CD8-positive, alpha-beta memory T cell (primary cell): Measurements from ENCODE around the gene METTL25. TPM values are rescaled to one million over a fixed set of nuclear protein-coding genes. Genes with fewer than 3 reads are reported as not detected.

ENCODE experiments used
- CTCF ChIA-PET: fragments of 350-600 bp; sonication (Branson Sonifier 250); formaldehyde crosslinking; loops from one replicate; lab custom pipeline; 2021; ENCODE audit warnings: antibody characterized with exemption; lab: Charles Lee
- POLR2A ChIA-PET: fragments of 350-600 bp; sonication (Branson Sonifier 250); formaldehyde crosslinking; loops from one replicate; lab custom pipeline; 2021; ENCODE audit warnings: antibody characterized with exemption; lab: Charles Lee
- DNase-seq, 5 donors: peaks; one replicate each; pipeline versions ENCODE4 v3.0.0 to v3.0.0-alpha.2; 2020 to 2022; ENCODE audit warnings: mixed read lengths in 1 of 5
- H3K27ac ChIP-seq: one replicate; pipeline ENCODE4 v1.7.0; 2013; ENCODE audit warnings: low read depth, mild to moderate bottlenecking, low read length, moderate library complexity
- H3K27me3 ChIP-seq: 2 replicates; pipeline ENCODE4 v1.7.0; 2013; ENCODE audit warnings: low read length, mild to moderate bottlenecking; ENCODE audit not compliant: insufficient read depth, poor library complexity, severe bottlenecking
- H3K36me3 ChIP-seq: 2 replicates; pipeline ENCODE4 v1.7.0; 2013; ENCODE audit warnings: mild to moderate bottlenecking, low read length, moderate library complexity; ENCODE audit not compliant: insufficient read depth
- H3K4me1 ChIP-seq: 2 replicates; pipeline ENCODE4 v1.7.0; 2013; ENCODE audit warnings: mild to moderate bottlenecking, low read length, moderate library complexity; ENCODE audit not compliant: insufficient read depth
- H3K4me3 ChIP-seq: 2 replicates; pipeline ENCODE4 v1.7.0; 2013; ENCODE audit warnings: mild to moderate bottlenecking, low read length
- H3K9me3 ChIP-seq: 2 replicates; pipeline ENCODE4 v1.7.0; 2013; ENCODE audit warnings: mild to moderate bottlenecking, low read length
- H3K27ac Mint-ChIP-seq, 8 donors: one replicate each; pipeline ENCODE4 v1.8.0; 2020 to 2021; ENCODE audit warnings: mixed read lengths in 8 of 8, mild to moderate bottlenecking in 6 of 8, inconsistent platforms in 3 of 8, moderate library complexity in 3 of 8
- H3K27me3 Mint-ChIP-seq, 2 donors: one replicate each; pipeline ENCODE4 v1.8.0; 2020 to 2021; ENCODE audit warnings: mixed read lengths in 2 of 2, mild to moderate bottlenecking in 1 of 2, moderate library complexity in 1 of 2
- H3K36me3 Mint-ChIP-seq, 3 donors: one replicate each; pipeline ENCODE4 v1.8.0; 2020 to 2021; ENCODE audit warnings: mixed read lengths in 3 of 3, inconsistent platforms in 1 of 3, mild to moderate bottlenecking in 1 of 3
- H3K4me1 Mint-ChIP-seq, 3 donors: one replicate each; pipeline ENCODE4 v1.8.0; 2020 to 2021; ENCODE audit warnings: mixed read lengths in 3 of 3, inconsistent platforms in 1 of 3, mild to moderate bottlenecking in 1 of 3
- H3K4me3 Mint-ChIP-seq, 7 donors: one replicate each; pipeline ENCODE4 v1.8.0; 2020 to 2021; ENCODE audit warnings: mixed read lengths in 7 of 7, mild to moderate bottlenecking in 6 of 7, moderate library complexity in 4 of 7, inconsistent platforms in 2 of 7
- H3K9me3 Mint-ChIP-seq, 5 donors: one replicate each; pipeline ENCODE4 v1.8.0; 2020 to 2022; ENCODE audit warnings: mixed read lengths in 5 of 5, mild to moderate bottlenecking in 3 of 5, moderate library complexity in 2 of 5, inconsistent platforms in 1 of 5
- polyA plus RNA-seq: library from polyadenylated mRNA; unstranded; fragments of 300-500 nt; fragmentation: Illumina TruSeq; gene quantifications from one replicate; pipeline ENCODE4 v1.2.3, GENCODE V29; 2021
- total RNA-seq, 2 experiments: library from RNA; stranded (reverse); gene quantifications; one replicate each; pipeline ENCODE4 v1.2.3, GENCODE V29; 2021

The METTL25 gene
- total and polyA plus RNA-seq, 3 experiments from 2014 or later: 7.4 to 11.0 (median 8.4) TPM

- DNase-seq: no peak
- Mint-ChIP-seq H3K36me3 (no peaks in the 10 kb centered on the region), H3K4me3 (no peak overlapping the region), H3K9me3 (no peaks in the 10 kb centered on the region), H3K27ac (no peak overlapping the region), H3K27me3 (peaks cover 0 to 7% of the 10 kb centered on the region in 2 donors), H3K4me1 (no peaks in the 10 kb centered on the region)
- Histone ChIP-seq H3K4me1 (no peaks in the 10 kb centered on the region), H3K36me3 (no peaks in the 10 kb centered on the region), H3K27me3 (peaks cover 5% of the 10 kb centered on the region), H3K4me3 (no peak overlapping the region), H3K9me3 (no peaks in the 10 kb centered on the region), H3K27ac (no peak overlapping the region)
- ChIA-PET CTCF (no interaction called here), POLR2A (no interaction called here)
Measured at GRCh38 chr12:82522762-82523161, 164.4 kb downstream of the METTL25 start.

GRCh38 chr12:82523996-82524395 lies 165.7 kb downstream of the METTL25 start:
- Histone ChIP-seq H3K9me3 (no peaks in the 10 kb centered on the region), H3K36me3 (no peaks in the 10 kb centered on the region), H3K27ac (no peak overlapping the region), H3K4me1 (no peaks in the 10 kb centered on the region), H3K4me3 (no peak overlapping the region), H3K27me3 (peaks cover 5% of the 10 kb centered on the region)
- Mint-ChIP-seq H3K4me1 (no peaks in the 10 kb centered on the region), H3K27ac (no peak overlapping the region), H3K4me3 (no peak overlapping the region), H3K27me3 (peaks cover 0 to 4% of the 10 kb centered on the region in 2 donors), H3K36me3 (no peaks in the 10 kb centered on the region), H3K9me3 (no peaks in the 10 kb centered on the region)
- POLR2A ChIA-PET: no interaction called here
- CTCF ChIA-PET: no interaction called here
- DNase-seq: no peak

- Histone ChIP-seq H3K9me3 (no peaks in the 10 kb centered on the region), H3K36me3 (no peaks in the 10 kb centered on the region), H3K4me1 (no peaks in the 10 kb centered on the region), H3K27ac (no peak overlapping the region), H3K4me3 (no peak overlapping the region), H3K27me3 (peaks cover 5% of the 10 kb centered on the region)
- no peaks in the 10 kb centered on the region for H3K36me3 Mint-ChIP-seq
- H3K27ac Mint-ChIP-seq: no peak overlapping the region
- POLR2A ChIA-PET: no interaction called here
- H3K4me1 Mint-ChIP-seq: no peaks in the 10 kb centered on the region
- no peaks in the 10 kb centered on the region for H3K9me3 Mint-ChIP-seq
- CTCF ChIA-PET: no interaction called here
- no peak overlapping the region for H3K4me3 Mint-ChIP-seq
- peaks cover 0 to 4% of the 10 kb centered on the region in 2 donors for H3K27me3 Mint-ChIP-seq
- no peak for DNase-seq
Measured at GRCh38 chr12:82524641-82525040, 166.3 kb downstream of the METTL25 start.

- peaks cover 5% of the 10 kb centered on the region for H3K27me3 ChIP-seq
- Mint-ChIP-seq H3K27me3 (peaks cover 0 to 3% of the 10 kb centered on the region in 2 donors), H3K4me3 (no peak overlapping the region), H3K4me1 (no peaks in the 10 kb centered on the region), H3K36me3 (no peaks in the 10 kb centered on the region), H3K27ac (no peak overlapping the region), H3K9me3 (no peaks in the 10 kb centered on the region)
- H3K9me3 ChIP-seq: no peaks in the 10 kb centered on the region
- CTCF ChIA-PET: no interaction called here
- H3K27ac ChIP-seq: no peak overlapping the region
- no peaks in the 10 kb centered on the region for H3K4me1 ChIP-seq
- POLR2A ChIA-PET: no interaction called here
- H3K36me3 ChIP-seq: no peaks in the 10 kb centered on the region
- no peak for DNase-seq
- no peak overlapping the region for H3K4me3 ChIP-seq
Measured at GRCh38 chr12:82525616-82526015, 167.3 kb downstream of the METTL25 start.

- H3K36me3 ChIP-seq: no peaks in the 10 kb centered on the region
- Mint-ChIP-seq H3K4me1 (no peaks in the 10 kb centered on the region), H3K27ac (no peak overlapping the region), H3K27me3 (peaks cover 0 to 4% of the 10 kb centered on the region in 2 donors), H3K36me3 (no peaks in the 10 kb centered on the region), H3K4me3 (no peak overlapping the region), H3K9me3 (no peaks in the 10 kb centered on the region)
- no peaks in the 10 kb centered on the region for H3K9me3 ChIP-seq
- DNase-seq: peak in 1 of 5 donors; percentile 1
- ChIA-PET POLR2A (no interaction called here), CTCF (no interaction called here)
- no peak overlapping the region for H3K27ac ChIP-seq
- H3K27me3 ChIP-seq: peaks cover 5% of the 10 kb centered on the region
- H3K4me1 ChIP-seq: no peaks in the 10 kb centered on the region
- H3K4me3 ChIP-seq: no peak overlapping the region
Measured at GRCh38 chr12:82527165-82527780, 168.9 kb downstream of the METTL25 start.

Other genes with a start within 250 kb of the METTL25 start
- gene CCDC59, start 142 bp upstream of the METTL25 start, total RNA-seq: 100 to 1,000 TPM in 1 of 2 experiments, 10 to 100 TPM in 1; 97.5 to 104 TPM
- 82.5 TPM for gene CCDC59, start 142 bp upstream of the METTL25 start, polyA plus RNA-seq